Small intestine (tissue), 7 donors: Measurements from ENCODE around the gene FAM3B. TPM values are rescaled to one million over a fixed set of nuclear protein-coding genes. Genes with fewer than 3 reads are reported as not detected.
"Not testable (repeated sequence)": the region's sequence is repeated elsewhere in the genome, so short reads cannot be mapped to it uniquely, and the experiment has no call there.

Experiments
- DNase-seq, 2 donors: peaks; one replicate each; pipeline versions ENCODE4 v3.0.0 to v3.0.0-alpha.2; 2013
- FAIRE-seq: peaks from 2 replicates; lab custom pipeline; 2012; peaks lifted over from hg19 to GRCh38; lab: Jason Lieb, UNC
- H3K27ac ChIP-seq, 3 donors: one replicate each; pipeline ENCODE4 v1.5.1; 2013; ENCODE audit warnings: low read length in 2 of 3, mild to moderate bottlenecking in 2 of 3, control low read depth in 1 of 3, inconsistent platforms in 1 of 3, low read depth in 1 of 3, moderate library complexity in 1 of 3
- H3K27me3 ChIP-seq, 3 donors: one replicate each; pipeline ENCODE4 v1.6.1; 2013; ENCODE audit warnings: low read length in 3 of 3, inconsistent platforms in 1 of 3; ENCODE audit not compliant: control insufficient read depth in 3 of 3, insufficient read depth in 3 of 3
- H3K36me3 ChIP-seq, 3 donors: one replicate each; pipeline ENCODE4 v1.6.1; 2013; ENCODE audit warnings: low read length in 3 of 3, inconsistent platforms in 1 of 3, low read depth in 1 of 3, mild to moderate bottlenecking in 1 of 3, moderate library complexity in 1 of 3; ENCODE audit not compliant: control insufficient read depth in 3 of 3, insufficient read depth in 2 of 3
- H3K4me1 ChIP-seq, 3 donors: one replicate each; pipeline ENCODE4 v1.6.1; 2013; ENCODE audit warnings: low read length in 2 of 3, inconsistent platforms in 1 of 3, low read depth in 1 of 3, mild to moderate bottlenecking in 1 of 3, moderate library complexity in 1 of 3; ENCODE audit not compliant: control insufficient read depth in 3 of 3, insufficient read depth in 2 of 3
- H3K4me3 ChIP-seq, 3 donors: one replicate each; pipeline ENCODE4 v1.5.1; 2013; ENCODE audit warnings: low read length in 3 of 3, control low read depth in 1 of 3, inconsistent platforms in 1 of 3, low read depth in 1 of 3, mild to moderate bottlenecking in 1 of 3, moderate library complexity in 1 of 3
- H3K9me3 ChIP-seq, 2 donors: one replicate each; pipeline ENCODE4 v1.6.1; 2013; ENCODE audit warnings: low read depth in 1 of 2, low read length in 1 of 2; ENCODE audit not compliant: control insufficient read depth in 2 of 2, insufficient read depth in 1 of 2
- WGBS, 3 donors: extraction: QIAGEN DNeasy Blood & Tissue Kit; methylation state at CpG; one replicate each; pipeline ENCODE4 v1.1.7; 2013; 5-methylcytosine and 5-hydroxymethylcytosine counted together
- polyA plus RNA-seq, 4 donors: library from polyadenylated mRNA; stranded (reverse) in 3 of 4; unstranded in 1 of 4; fragments of 200-250 nt in 3 of 4; fragments of 120-200 nt in 1 of 4; gene quantifications; one replicate each; pipeline versions ENCODE4 v1.2.1 to v1.2.3, GENCODE V29; 2013
- donor health status: healthy with polysubstance abuse.
- donor health status: control.
- donor health status: control.
- donor health status: Bipolar disorder and iron deficiency.
- donor health status: healthy.

The FAM3B gene
- polyA plus RNA-seq, 4 donors, result 35.8 to 379 (median 229) TPM

- 73 to 77% (median 76%) methylated on average over 7 of the region's 7 CpGs for WGBS, 3 donors
- DNase-seq, result no peak
Measured at GRCh38 chr21:41349126-41349525, 32.5 kb downstream of the FAM3B start.

GRCh38 chr21:41349619-41350390, 33.2 kb downstream of the FAM3B start:
- FAIRE-seq, result no peak
- Histone ChIP-seq H3K27ac (no peak overlapping the region), H3K4me3 (no peak overlapping the region), H3K9me3 (no peaks in the 10 kb centered on the region), H3K27me3 (no peaks in the 10 kb centered on the region), H3K4me1 (no peaks in the 10 kb centered on the region), H3K36me3 (peaks cover 0 to 18% (median 0%) of the 10 kb centered on the region in 3 donors)
- WGBS, 3 donors, result 85 to 89% (median 87%) methylated on average over 19 of the region's 19 CpGs
- no peak for DNase-seq

More at GRCh38 chr21:41349126-41349525, 32.5 kb downstream of the FAM3B start:
- Histone ChIP-seq H3K9me3 (no peaks in the 10 kb centered on the region), H3K27me3 (no peaks in the 10 kb centered on the region), H3K36me3 (peaks cover 0 to 18% (median 0%) of the 10 kb centered on the region in 3 donors), H3K27ac (no peak overlapping the region), H3K4me3 (no peak overlapping the region), H3K4me1 (no peaks in the 10 kb centered on the region)
- FAIRE-seq, result no peak

- H3K27me3 ChIP-seq, result no peaks in the 10 kb centered on the region
- no peaks in the 10 kb centered on the region for H3K4me1 ChIP-seq
- H3K36me3 ChIP-seq, result peaks cover 0 to 18% (median 0%) of the 10 kb centered on the region in 3 donors
- FAIRE-seq (no peak), DNase-seq (no peak)
- no peaks in the 10 kb centered on the region for H3K9me3 ChIP-seq
- H3K27ac ChIP-seq, result no peak overlapping the region
- no peak overlapping the region for H3K4me3 ChIP-seq
- 87 to 95% (median 92%) methylated on average over 16 of the region's 16 CpGs for WGBS, 3 donors
Measured at GRCh38 chr21:41350436-41351155, 34.0 kb downstream of the FAM3B start.

GRCh38 chr21:41357546-41357945, 40.9 kb downstream of the FAM3B start:
- H3K9me3 ChIP-seq, result no peaks in the 10 kb centered on the region
- peaks cover 2 to 24% (median 7%) of the 10 kb centered on the region in 3 donors for H3K4me1 ChIP-seq
- DNase-seq (no peak), FAIRE-seq (no peak)
- no peaks in the 10 kb centered on the region for H3K27me3 ChIP-seq
- no peaks in the 10 kb centered on the region for H3K36me3 ChIP-seq
- H3K27ac ChIP-seq, result no peak overlapping the region
- WGBS, 3 donors, result 57 to 69% (median 63%) methylated on average over 8 of the region's 8 CpGs
- H3K4me3 ChIP-seq, result no peak overlapping the region

- no peak for FAIRE-seq
Measured at GRCh38 chr21:41358193-41359166, 41.9 kb downstream of the FAM3B start.

GRCh38 chr21:41359286-41359685, 42.7 kb downstream of the FAM3B start:
- Histone ChIP-seq H3K27me3 (no peaks in the 10 kb centered on the region), H3K4me3 (no peak overlapping the region), H3K4me1 (peaks cover 7 to 24% (median 10%) of the 10 kb centered on the region in 3 donors), H3K36me3 (no peaks in the 10 kb centered on the region), H3K9me3 (no peaks in the 10 kb centered on the region), H3K27ac (peak overlapping the region in 2 of 3 donors; percentile 38 to 98)
- FAIRE-seq, result no peak
- 79 to 84% (median 79%) methylated on average over 12 of the region's 12 CpGs for WGBS, 3 donors
- DNase-seq, result no peak

More at GRCh38 chr21:41358193-41359166, 41.9 kb downstream of the FAM3B start:
- Histone ChIP-seq H3K9me3 (no peaks in the 10 kb centered on the region), H3K27me3 (no peaks in the 10 kb centered on the region), H3K27ac (peak overlapping the region in 1 of 3 donors; percentile 38), H3K4me1 (peaks cover 5 to 24% (median 7%) of the 10 kb centered on the region in 3 donors), H3K36me3 (no peaks in the 10 kb centered on the region), H3K4me3 (no peak overlapping the region)
- DNase-seq, result no peak
- WGBS, 3 donors, result 80 to 88% (median 85%) methylated on average over 9 of the region's 9 CpGs

GRCh38 chr21:41359754-41360071, 43.1 kb downstream of the FAM3B start:
- H3K4me3 ChIP-seq, H3K27me3 ChIP-seq, H3K36me3 ChIP-seq, H3K9me3 ChIP-seq, FAIRE-seq: not testable (repeated sequence)
- peak overlapping the region in 2 of 3 donors; percentile 38 to 98 for H3K27ac ChIP-seq
- peak in 1 of 2 donors; percentile 88 for DNase-seq
- WGBS, 3 donors, result 13 to 64% (median 32%) methylated on average over 4 of the region's 4 CpGs
- H3K4me1 ChIP-seq, result peaks cover 7 to 24% (median 10%) of the 10 kb centered on the region in 3 donors
